SK-N-SH (cell line): ENCODE data around the gene SP9. TPM values are rescaled to one million over a fixed set of nuclear protein-coding genes. Genes with fewer than 3 reads are reported as not detected.

Experiments
- CTCF ChIA-PET: fragments of 300-600, 350-600 bp; formaldehyde crosslinking; extraction: SDS; loops from one replicate; lab custom pipeline; 2021; lab: Yijun Ruan, JAX
- POLR2A ChIA-PET: fragments of 350-600 bp; sonication (Branson Sonifier 250); formaldehyde crosslinking; extraction: SDS; loops from one replicate; lab custom pipeline; 2020; ENCODE audit warnings: antibody characterized with exemption, inconsistent platforms; lab: Yijun Ruan, JAX
- DNase-seq: peaks from one replicate; pipeline ENCODE4 v3.0.0; 2012
- H2AFZ ChIP-seq: fragments of 200-600 bp; sonication (generic); 2 replicates; pipeline ENCODE4 v1.8.1; 2016; ENCODE audit warnings: antibody characterized with exemption, mild to moderate bottlenecking, low read depth
- H3F3A ChIP-seq: fragments of 200-600 bp; sonication (generic); replicated peaks from 2 replicates; pipeline ENCODE3; 2016; ENCODE audit warnings: antibody characterized with exemption, mild to moderate bottlenecking; ENCODE audit not compliant: insufficient read depth
- H3K27ac ChIP-seq, 2 experiments: fragments of 200-500 bp in 1 of 2; fragments of 200-600 bp in 1 of 2; sonication (Bioruptor generic) in 1 of 2; sonication (generic), shearing (Covaris generic) in 1 of 2; 2 replicates each; pipeline versions ENCODE4 v1.5.1 to v1.6.1; 2014 to 2016; ENCODE audit warnings: low read depth in 2 of 2, inconsistent platforms in 1 of 2, low read length in 1 of 2, mild to moderate bottlenecking in 1 of 2, mixed read lengths in 1 of 2
- H3K27me3 ChIP-seq: fragments of 200-600 bp; sonication (generic), shearing (Covaris generic); 2 replicates; pipeline ENCODE4 v1.6.1; 2016; ENCODE audit warnings: mixed run types; ENCODE audit not compliant: insufficient read depth
- H3K36me3 ChIP-seq, 2 experiments: fragments of 200-500 bp in 1 of 2; fragments of 200-600 bp in 1 of 2; sonication (Bioruptor generic) in 1 of 2; sonication (generic) in 1 of 2; replicated peaks in 1 of 2; 2 replicates each; pipeline versions ENCODE3 to v1.5.1; 2014 to 2016; ENCODE audit warnings: low read length in 1 of 2, mild to moderate bottlenecking in 1 of 2; ENCODE audit not compliant: insufficient read depth in 2 of 2, control insufficient read depth in 1 of 2
- H3K4me1 ChIP-seq, 2 experiments: fragments of 200-500 bp in 1 of 2; fragments of 200-600 bp in 1 of 2; sonication (Bioruptor generic) in 1 of 2; sonication (generic), shearing (Covaris generic) in 1 of 2; 2 replicates each; pipeline versions ENCODE4 v1.5.1 to v1.6.1; 2014 to 2016; ENCODE audit warnings: low read depth in 1 of 2, low read length in 1 of 2, mixed run types in 1 of 2; ENCODE audit not compliant: insufficient read depth in 2 of 2, control insufficient read depth in 1 of 2
- H3K4me2 ChIP-seq: fragments of 200-600 bp; sonication (generic), shearing (Covaris generic); 2 replicates; pipeline ENCODE4 v1.6.1; 2017; ENCODE audit warnings: mixed run types
- H3K4me3 ChIP-seq, 2 experiments: fragments of 200-500 bp in 1 of 2; fragments of 200-600 bp in 1 of 2; sonication (Bioruptor generic) in 1 of 2; sonication (generic), shearing (Covaris generic) in 1 of 2; 2 replicates each; pipeline versions ENCODE4 v1.5.1 to v1.8.1; 2014 to 2016; ENCODE audit warnings: low read depth in 2 of 2, inconsistent platforms in 1 of 2, low read length in 1 of 2, mild to moderate bottlenecking in 1 of 2, mixed read lengths in 1 of 2, moderate library complexity in 1 of 2
- H3K79me2 ChIP-seq: fragments of 200-600 bp; sonication (generic); 2 replicates; pipeline ENCODE4 v1.8.1; 2017; ENCODE audit warnings: mild to moderate bottlenecking; ENCODE audit not compliant: insufficient read depth
- H3K9ac ChIP-seq: fragments of 200-600 bp; sonication (generic); 2 replicates; pipeline ENCODE4 v1.6.1; 2017; ENCODE audit warnings: mixed run types
- H3K9me2 ChIP-seq: fragments of 200-600 bp; sonication (generic); 2 replicates; pipeline ENCODE4 v1.6.1; 2017; ENCODE audit warnings: mixed run types
- H3K9me3 ChIP-seq: fragments of 200-600 bp; sonication (generic); 2 replicates; pipeline ENCODE4 v1.6.1; 2017; ENCODE audit warnings: mixed run types, mild to moderate bottlenecking, moderate library complexity
- H4K20me1 ChIP-seq: fragments of 200-600 bp; sonication (generic); 2 replicates; pipeline ENCODE4 v1.6.1; 2017; ENCODE audit warnings: mild to moderate bottlenecking, mixed run types; ENCODE audit not compliant: insufficient read depth
- CHD2 ChIP-seq: fragments of 150-350 bp; IDR thresholded peaks from 2 replicates; pipeline ENCODE4 v1.6.1; 2018; ENCODE audit warnings: low read length; ENCODE audit not compliant: partially characterized antibody
- EZH2phosphoT487 ChIP-seq: fragments of 200-600 bp; sonication (generic); IDR thresholded peaks from 2 replicates; pipeline ENCODE4 v1.6.1; 2017; ENCODE audit warnings: low read depth, mixed run types, mild to moderate bottlenecking, antibody characterized with exemption, moderate library complexity, borderline replicate concordance
- FOSL2 ChIP-seq: IDR thresholded peaks from 2 replicates; pipeline ENCODE4 v1.4.0; 2012; ENCODE audit warnings: low read depth, mild to moderate bottlenecking, moderate library complexity, borderline replicate concordance
- MXI1 ChIP-seq: IDR thresholded peaks from 2 replicates; pipeline ENCODE4 v1.6.1; 2012; ENCODE audit warnings: mild to moderate bottlenecking, low read depth, low read length, improper control_type of control experiment
- NRF1 ChIP-seq: IDR thresholded peaks from 2 replicates; pipeline ENCODE4 v1.6.1; 2012; ENCODE audit warnings: low read depth, mild to moderate bottlenecking, low read length
- POLR2AphosphoS5 ChIP-seq: IDR thresholded peaks from 2 replicates; pipeline ENCODE4 v1.6.1; 2012; ENCODE audit warnings: low read depth, low read length
- RAD21 ChIP-seq: IDR thresholded peaks from 2 replicates; pipeline ENCODE4 v1.6.1; 2012; ENCODE audit warnings: mild to moderate bottlenecking, low read length
- RCOR1 ChIP-seq: fragments of 150-350 bp; IDR thresholded peaks from 2 replicates; pipeline ENCODE4 v1.6.1; 2017; ENCODE audit warnings: antibody characterized with exemption, low read length
- RFX5 ChIP-seq: IDR thresholded peaks from 2 replicates; pipeline ENCODE4 v1.6.1; 2012; ENCODE audit warnings: mild to moderate bottlenecking, improper control_type of control experiment, low read length
- RXRA ChIP-seq: IDR thresholded peaks from 2 replicates; pipeline ENCODE4 v1.4.0; 2012; ENCODE audit warnings: low read depth, mild to moderate bottlenecking, borderline replicate concordance
- SIN3A ChIP-seq: IDR thresholded peaks from 2 replicates; pipeline ENCODE4 v1.6.1; 2012; ENCODE audit warnings: low read depth, mild to moderate bottlenecking, low read length, moderate library complexity, borderline replicate concordance
- SMC3 ChIP-seq: IDR thresholded peaks from 2 replicates; pipeline ENCODE4 v1.6.1; 2012; ENCODE audit warnings: low read depth, low read length, improper control_type of control experiment
- WGBS: methylation state at CpG from one replicate; pipeline ENCODE4 v1.1.6; 2017; ENCODE audit warnings: low lambda C conversion rate; 5-methylcytosine and 5-hydroxymethylcytosine counted together
- polyA plus RNA-seq, 3 experiments: library from polyadenylated mRNA; depleted of rRNA; stranded (reverse); fragments of >200 nt; gene quantifications; 2 replicates each; pipeline ENCODE4 v1.2.3, GENCODE V29; 2012
- TF ChIP-seq, protein P1 (sequence below): fragments of 200-600 bp; sonication (generic); IDR thresholded peaks from 2 replicates; pipeline ENCODE4 v1.6.1; 2017; ENCODE audit warnings: antibody characterized with exemption, mild to moderate bottlenecking, moderate library complexity
- TF ChIP-seq, protein P2 (sequence below): IDR thresholded peaks from 2 replicates; pipeline ENCODE4 v1.4.0; 2012; ENCODE audit warnings: low read depth

SP9 gene
- polyA plus RNA-seq, 1 of the 3 experiments (the other 2 are of a cell fraction): not detected

DNA sequence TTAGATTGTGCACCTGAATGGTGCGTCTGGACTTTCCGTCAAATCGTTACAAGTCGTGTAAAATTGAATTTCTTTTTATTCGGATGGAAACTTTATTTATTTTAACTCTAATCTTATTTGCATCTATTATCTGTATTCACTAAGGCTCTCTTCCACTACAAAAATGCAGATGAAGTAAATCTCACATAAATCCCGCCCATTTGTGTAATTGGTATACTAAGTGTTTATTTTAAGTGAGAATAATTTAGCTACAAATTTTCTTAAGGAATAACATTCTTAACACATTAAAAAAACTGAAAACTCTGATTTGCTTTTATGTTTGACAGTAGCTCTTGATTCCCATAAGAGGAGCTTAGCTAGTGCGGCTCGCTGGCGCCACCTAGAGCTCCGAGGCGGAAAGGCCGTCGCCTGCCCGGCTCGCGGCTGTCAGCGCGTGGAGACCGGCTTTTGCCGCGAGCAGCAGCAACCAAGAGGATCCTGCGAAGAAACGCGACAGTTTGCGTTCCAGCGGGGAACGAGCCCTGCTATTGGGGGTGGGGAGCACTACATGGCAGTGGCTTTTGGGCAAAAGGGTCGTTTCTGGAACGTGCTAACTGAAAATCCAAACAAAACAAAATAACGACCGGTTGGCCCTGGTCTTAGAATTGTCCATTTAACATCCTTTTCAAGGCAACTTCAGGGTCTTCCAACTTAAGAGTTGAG is 6.7 kb downstream of the SP9 start:
- ChIA-PET CTCF (interaction anchor here (0.6 to 7.9 kb wide), 39 partner anchors 9 to 1534 kb away, joined by 3 to 103 read pairs (median 4); no protein-coding TSS in a partner anchor), POLR2A (no interaction called here)
- no peaks in the 10 kb centered on the region for H3K36me3 ChIP-seq
- peaks cover 21% of the 10 kb centered on the region for H4K20me1 ChIP-seq
- peak; percentile 90 for DNase-seq
- peaks cover 0 to 27% of the 10 kb centered on the region in 2 experiments; a peak in 1 of 4 replicates for H3K4me1 ChIP-seq
- H3K9me3 ChIP-seq: no peaks in the 10 kb centered on the region
- no peak overlapping the region for H2AFZ ChIP-seq
- no peak overlapping the region for H3K27ac ChIP-seq
- no peaks in the 10 kb centered on the region for H3K79me2 ChIP-seq
- H3K4me2 ChIP-seq: peak overlapping the region; percentile 70
- TF ChIP-seq RXRA: no peak
- TF ChIP-seq SIN3A: peak; percentile 67; the same call in 1 of the 2 replicates
- peak; percentile 96 for TF ChIP-seq RAD21
- TF ChIP-seq, protein P1, sequence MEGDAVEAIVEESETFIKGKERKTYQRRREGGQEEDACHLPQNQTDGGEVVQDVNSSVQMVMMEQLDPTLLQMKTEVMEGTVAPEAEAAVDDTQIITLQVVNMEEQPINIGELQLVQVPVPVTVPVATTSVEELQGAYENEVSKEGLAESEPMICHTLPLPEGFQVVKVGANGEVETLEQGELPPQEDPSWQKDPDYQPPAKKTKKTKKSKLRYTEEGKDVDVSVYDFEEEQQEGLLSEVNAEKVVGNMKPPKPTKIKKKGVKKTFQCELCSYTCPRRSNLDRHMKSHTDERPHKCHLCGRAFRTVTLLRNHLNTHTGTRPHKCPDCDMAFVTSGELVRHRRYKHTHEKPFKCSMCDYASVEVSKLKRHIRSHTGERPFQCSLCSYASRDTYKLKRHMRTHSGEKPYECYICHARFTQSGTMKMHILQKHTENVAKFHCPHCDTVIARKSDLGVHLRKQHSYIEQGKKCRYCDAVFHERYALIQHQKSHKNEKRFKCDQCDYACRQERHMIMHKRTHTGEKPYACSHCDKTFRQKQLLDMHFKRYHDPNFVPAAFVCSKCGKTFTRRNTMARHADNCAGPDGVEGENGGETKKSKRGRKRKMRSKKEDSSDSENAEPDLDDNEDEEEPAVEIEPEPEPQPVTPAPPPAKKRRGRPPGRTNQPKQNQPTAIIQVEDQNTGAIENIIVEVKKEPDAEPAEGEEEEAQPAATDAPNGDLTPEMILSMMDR: peak; percentile 99
- peak; percentile 33 for TF ChIP-seq CHD2
- TF ChIP-seq SMC3: peak; percentile 74; the same call in 1 of the 2 replicates
- TF ChIP-seq MXI1: peak; percentile 73; the same call in 1 of the 2 replicates
- TF ChIP-seq FOSL2: no peak
- no peak for TF ChIP-seq RFX5
- TF ChIP-seq RCOR1: peak; percentile 52; the same call in 1 of the 2 replicates
- TF ChIP-seq POLR2AphosphoS5: no peak
- TF ChIP-seq, protein P2, sequence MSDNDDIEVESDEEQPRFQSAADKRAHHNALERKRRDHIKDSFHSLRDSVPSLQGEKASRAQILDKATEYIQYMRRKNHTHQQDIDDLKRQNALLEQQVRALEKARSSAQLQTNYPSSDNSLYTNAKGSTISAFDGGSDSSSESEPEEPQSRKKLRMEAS: peak; percentile 84
- peaks cover 76% of the 10 kb centered on the region for H3K27me3 ChIP-seq
- no peak overlapping the region for H3K9ac ChIP-seq
- H3F3A ChIP-seq: peaks cover 17% of the 10 kb centered on the region
- no peaks in the 10 kb centered on the region for H3K9me2 ChIP-seq
- peak overlapping the region; percentile 24 to 34; a peak in 2 of 4 replicates for H3K4me3 ChIP-seq
- 2% methylated on average over 29 of the region's 31 CpGs for WGBS

DNA sequence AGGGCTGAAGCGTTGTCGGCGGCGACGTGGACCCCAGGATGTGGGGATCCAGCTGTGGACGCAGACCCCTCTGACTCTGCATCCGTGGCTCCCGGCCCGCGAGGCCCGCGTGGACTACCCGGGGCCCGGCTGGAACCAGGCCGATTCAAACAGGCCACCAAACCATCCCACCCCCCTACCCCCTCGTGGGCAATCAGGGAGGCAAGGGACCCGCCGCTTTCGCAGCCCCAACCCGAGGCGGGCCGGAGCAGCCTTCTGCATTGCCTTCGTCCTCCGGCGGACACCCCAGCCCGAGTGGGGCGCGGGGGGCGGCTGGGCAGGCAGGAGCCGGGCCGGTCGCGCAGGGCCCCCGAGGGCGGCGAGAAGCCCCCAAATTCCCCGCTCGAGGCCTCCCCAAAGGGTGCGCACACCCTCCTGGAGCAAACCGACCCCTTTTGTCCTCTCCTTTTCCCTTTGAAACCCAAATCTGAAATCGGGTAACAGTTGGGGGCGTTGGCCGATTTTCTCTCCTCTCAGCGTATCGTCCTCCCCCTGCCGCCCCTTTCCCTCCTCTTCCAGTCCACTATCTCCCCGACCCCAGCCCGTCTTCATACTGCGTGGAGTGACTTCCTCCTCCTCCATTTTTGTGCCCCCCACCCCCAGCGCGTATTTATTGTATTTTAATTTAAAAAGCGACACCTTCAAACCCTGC is 7.4 kb downstream of the SP9 start:
- TF ChIP-seq EZH2phosphoT487 (0 out of 2 replicates have a peak, but pooled peaks have one; percentile 93), NRF1 (no peak)
- peak overlapping the region; percentile 24 to 34; a peak in 2 of 4 replicates for H3K4me3 ChIP-seq
- CTCF ChIA-PET: interaction anchor here (0.8 to 7.9 kb wide), 29 partner anchors 9 to 1535 kb away, joined by 3 to 103 read pairs (median 4); no protein-coding TSS in a partner anchor
- H3K79me2 ChIP-seq: no peaks in the 10 kb centered on the region
- no peaks in the 10 kb centered on the region for H3K9me3 ChIP-seq
- POLR2A ChIA-PET: no interaction called here
- H3F3A ChIP-seq: peaks cover 17% of the 10 kb centered on the region
- peaks cover 69% of the 10 kb centered on the region for H3K27me3 ChIP-seq
- H3K9me2 ChIP-seq: no peaks in the 10 kb centered on the region
- peaks cover 21% of the 10 kb centered on the region for H4K20me1 ChIP-seq
- H3K36me3 ChIP-seq: peaks cover 3 to 6% of the 10 kb centered on the region in 2 experiments
- H3K9ac ChIP-seq: no peak overlapping the region
- no peak overlapping the region for H3K27ac ChIP-seq
- 15% methylated on average over 28 of the region's 52 CpGs for WGBS
- H2AFZ ChIP-seq: no peak overlapping the region
- peaks cover 0 to 21% of the 10 kb centered on the region in 2 experiments; a peak in 1 of 4 replicates for H3K4me1 ChIP-seq
- peak overlapping the region; percentile 70 for H3K4me2 ChIP-seq
- DNase-seq: peak; percentile 63
